K562 (cell line): Measurements from ENCODE around the gene FBP2. TPM values are rescaled to one million over a fixed set of nuclear protein-coding genes. Genes with fewer than 3 reads are reported as not detected.

Source experiments
- ADNP ChIP-seq: fragments of 200-800 bp; sonication (Bioruptor generic); IDR thresholded peaks from 2 replicates; pipeline ENCODE4 v1.6.1; 2016; ENCODE audit warnings: missing genetic modification characterization, missing compliant biosample characterization
- ATF1 ChIP-seq, 2 experiments: fragments of 450-650 bp in 1 of 2; IDR thresholded peaks; 2 replicates each; pipeline ENCODE4 v1.6.1; 2016; ENCODE audit warnings: missing compliant biosample characterization in 1 of 2, missing genetic modification characterization in 1 of 2
- BRD9 ChIP-seq: fragments of 450-650 bp; IDR thresholded peaks from 2 replicates; pipeline ENCODE4 v1.6.1; 2018; ENCODE audit warnings: low read depth; ENCODE audit not compliant: partially characterized antibody
- CHD1 ChIP-seq: fragments of 200-600 bp; sonication (generic); IDR thresholded peaks from one replicate; pipeline ENCODE4 v1.6.1; 2012; ENCODE audit warnings: mild to moderate bottlenecking, moderate library complexity, low read length, inconsistent platforms
- GABPA ChIP-seq: fragments of 200-800 bp; sonication (Bioruptor generic); conservative IDR thresholded peaks from 2 replicates; pipeline ENCODE4 v1.6.1; 2016; ENCODE audit warnings: low read depth, missing genetic modification characterization, missing compliant biosample characterization
- HDAC3 ChIP-seq: fragments of 450-650 bp; IDR thresholded peaks from 2 replicates; pipeline ENCODE4 v1.6.1; 2018; ENCODE audit warnings: borderline replicate concordance, mild to moderate bottlenecking, moderate library complexity; ENCODE audit not compliant: partially characterized antibody
- HDGF ChIP-seq: fragments of 450-650 bp; IDR thresholded peaks from 2 replicates; pipeline ENCODE4 v1.6.1; 2016
- KDM4B ChIP-seq, 2 experiments: fragments of 450-650 bp in 1 of 2; sonication (generic) in 1 of 2; IDR thresholded peaks; 2 replicates each; pipeline ENCODE4 v1.6.1; 2016 to 2017; ENCODE audit warnings: borderline replicate concordance in 2 of 2, antibody characterized with exemption in 1 of 2, low read depth in 1 of 2, mild to moderate bottlenecking in 1 of 2
- NR2C1 ChIP-seq, 2 experiments: fragments of 450-650 bp; IDR thresholded peaks; 2 replicates each; pipeline ENCODE4 v1.6.1; 2017; ENCODE audit warnings: mild to moderate bottlenecking in 2 of 2, antibody characterized with exemption in 1 of 2, inconsistent platforms in 1 of 2, missing compliant biosample characterization in 1 of 2, missing genetic modification characterization in 1 of 2
- NRF1 ChIP-seq, 2 experiments: fragments of 450-650 bp; IDR thresholded peaks in 1 of 2; conservative IDR thresholded peaks in 1 of 2; 2 replicates each; pipeline ENCODE4 v1.6.1; 2014; ENCODE audit warnings: mild to moderate bottlenecking in 2 of 2
- OTX1 ChIP-seq: fragments of 450-650 bp; formaldehyde crosslinking; IDR thresholded peaks from 2 replicates; pipeline ENCODE4 v1.4.0; 2022; ENCODE audit warnings: mild to moderate bottlenecking
- POLR2G ChIP-seq: fragments of 200-400 bp; formaldehyde crosslinking; IDR thresholded peaks from 2 replicates; pipeline ENCODE4 v1.6.1; 2017; ENCODE audit warnings: low read depth, mild to moderate bottlenecking, antibody characterized with exemption, low read length, moderate library complexity
- POLR2H ChIP-seq: IDR thresholded peaks from 2 replicates; pipeline ENCODE4 v1.6.1; 2016; ENCODE audit warnings: missing genetic modification characterization, low read depth, mild to moderate bottlenecking, control low read depth, missing compliant biosample characterization, moderate library complexity
- RBM15 ChIP-seq: fragments of 200-400 bp; formaldehyde crosslinking; IDR thresholded peaks from 2 replicates; pipeline ENCODE4 v1.6.1; 2018; ENCODE audit warnings: mild to moderate bottlenecking, low read length, moderate library complexity; ENCODE audit not compliant: insufficient read depth
- TAF1 ChIP-seq: IDR thresholded peaks from 2 replicates; pipeline ENCODE4 v1.6.1; 2011; ENCODE audit warnings: mild to moderate bottlenecking, low read length, moderate library complexity; ENCODE audit not compliant: insufficient read depth, control insufficient read depth, severe bottlenecking; ENCODE audit errors: extremely low read depth
- TARDBP ChIP-seq: fragments of 450-650 bp; IDR thresholded peaks from 2 replicates; pipeline ENCODE4 v1.6.1; 2016
- TCF15 ChIP-seq: fragments of 250-450 bp; sonication (Bioruptor Pico); IDR thresholded peaks from 2 replicates; pipeline ENCODE4 v1.8.0; 2022; ENCODE audit warnings: moderate library complexity, mild to moderate bottlenecking, inconsistent platforms
- ZNF121 ChIP-seq: sonication (generic); formaldehyde crosslinking; conservative IDR thresholded peaks from 2 replicates; pipeline ENCODE4 v1.8.0; 2022; ENCODE audit warnings: missing genetic modification reagents
- ZNF280A ChIP-seq: fragments of 450-650 bp; IDR thresholded peaks from 2 replicates; pipeline ENCODE4 v1.6.1; 2018; ENCODE audit warnings: mild to moderate bottlenecking, low read depth; ENCODE audit not compliant: partially characterized antibody
- ZNF431 ChIP-seq: sonication (generic); formaldehyde crosslinking; IDR thresholded peaks from 2 replicates; pipeline ENCODE4 v1.8.0; 2022; ENCODE audit warnings: mild to moderate bottlenecking, missing genetic modification reagents
- ZNF445 ChIP-seq: fragments of 250-450 bp; sonication (Bioruptor Pico); IDR thresholded peaks from 2 replicates; pipeline ENCODE4 v1.4.0; 2020; ENCODE audit warnings: low read depth, mild to moderate bottlenecking, moderate library complexity
- ZNF77 ChIP-seq: fragments of 250-450 bp; sonication (Bioruptor Pico); IDR thresholded peaks from 2 replicates; pipeline ENCODE4 v1.5.0; 2020
- ZZZ3 ChIP-seq: fragments of 450-650 bp; IDR thresholded peaks from 2 replicates; pipeline ENCODE4 v1.6.1; 2016; ENCODE audit warnings: antibody characterized with exemption, mild to moderate bottlenecking, moderate library complexity
- polyA plus RNA-seq, 8 experiments: library from polyadenylated mRNA; depleted of rRNA in 4 of 8; stranded (reverse) in 5 of 8; unstranded in 3 of 8; fragments of >200 nt; fragmentation: Nextera tagmentation in 2 of 8; fragmentation: Illumina TruSeq in 1 of 8; extraction: Ambion mirVana in 2 of 8; extraction: Trizol in 1 of 8; gene quantifications; 2 replicates each; pipeline versions ENCODE4 v1.2.1 to v1.2.3, GENCODE V29; 2011 to 2014; ENCODE audit warnings: inconsistent platforms in 1 of 8, missing spikeins in 1 of 8
- total RNA-seq, 7 experiments: library from RNA; depleted of rRNA in 6 of 7; stranded (reverse); fragments of >200 nt in 6 of 7; fragmentation: Illumina TruSeq in 2 of 7; extraction: Trizol in 2 of 7; gene quantifications; 2 replicates each; pipeline versions ENCODE4 v1.2.1 to v1.2.3, GENCODE V29; 2011 to 2021; ENCODE audit warnings: low replicate concordance in 1 of 7
- TF ChIP-seq, protein P1 (sequence below): sonication (generic); IDR thresholded peaks from 2 replicates; pipeline ENCODE4 v1.6.1; 2016
- TF ChIP-seq, protein P2 (sequence below): sonication (generic); formaldehyde crosslinking; IDR thresholded peaks from 2 replicates; pipeline ENCODE4 v1.9.0; 2022; ENCODE audit warnings: mild to moderate bottlenecking, missing genetic modification reagents

Gene FBP2
- total and polyA plus RNA-seq, 9 of the 15 experiments (the other 6 are each of a cell fraction or from before 2014, with no cell fraction given) = 0.06 TPM; not detected in 7

DNA sequence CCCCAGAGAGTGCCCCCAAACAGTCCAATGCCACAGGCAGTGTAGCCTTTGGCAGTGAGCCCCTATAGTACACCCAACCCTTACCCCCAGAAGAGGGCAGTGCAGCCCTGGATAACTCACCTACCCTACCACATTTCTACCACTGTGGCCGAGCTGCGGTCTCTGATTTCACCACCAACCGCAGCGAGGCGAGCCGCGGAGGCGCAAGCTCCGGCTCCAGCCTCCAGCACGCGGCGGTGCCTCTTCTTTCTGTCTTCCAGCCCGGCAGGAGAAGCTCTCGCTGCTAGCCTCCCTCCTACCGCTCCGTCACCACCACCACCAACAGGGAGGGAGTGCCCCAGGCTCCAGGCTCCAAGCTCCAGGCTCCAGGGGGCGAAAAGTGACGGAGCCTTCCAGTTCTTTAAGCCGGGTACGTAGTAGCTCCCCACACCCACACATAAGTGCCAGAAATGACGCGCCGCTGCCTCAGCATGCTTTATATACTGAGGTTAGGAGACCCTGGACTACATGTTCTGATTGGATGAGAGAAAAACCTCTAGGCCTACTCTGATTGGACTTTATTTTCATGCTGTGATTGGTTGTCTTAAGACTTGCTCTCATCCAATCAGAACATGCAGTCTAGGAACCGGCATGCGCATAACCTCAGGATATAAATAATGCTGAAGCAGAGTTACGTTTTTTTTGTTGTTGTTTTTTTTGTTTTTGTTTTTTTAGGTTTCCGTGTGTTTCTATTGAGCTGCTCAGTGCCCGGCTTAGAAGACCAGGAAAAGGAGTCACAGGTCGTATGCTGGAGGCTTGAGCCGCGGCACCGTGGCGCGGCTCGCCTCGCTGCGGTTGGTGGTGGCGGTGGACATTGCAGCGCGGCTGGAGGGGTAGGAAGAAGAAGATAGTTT is 38.9 kb downstream of the FBP2 start, which contains the start of gene PCAT7 (continued):
- no peak for TF ChIP-seq ZNF121
- TF ChIP-seq, protein P1, sequence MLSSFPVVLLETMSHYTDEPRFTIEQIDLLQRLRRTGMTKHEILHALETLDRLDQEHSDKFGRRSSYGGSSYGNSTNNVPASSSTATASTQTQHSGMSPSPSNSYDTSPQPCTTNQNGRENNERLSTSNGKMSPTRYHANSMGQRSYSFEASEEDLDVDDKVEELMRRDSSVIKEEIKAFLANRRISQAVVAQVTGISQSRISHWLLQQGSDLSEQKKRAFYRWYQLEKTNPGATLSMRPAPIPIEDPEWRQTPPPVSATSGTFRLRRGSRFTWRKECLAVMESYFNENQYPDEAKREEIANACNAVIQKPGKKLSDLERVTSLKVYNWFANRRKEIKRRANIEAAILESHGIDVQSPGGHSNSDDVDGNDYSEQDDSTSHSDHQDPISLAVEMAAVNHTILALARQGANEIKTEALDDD = 0 out of 2 replicates have a peak, but pooled peaks have one; percentile 11
- no peak for TF ChIP-seq HDAC3
- no peak for TF ChIP-seq ZNF445 (CRISPR knock-in tag)
- no peak for TF ChIP-seq RBM15
- TF ChIP-seq POLR2H = no peak
- TF ChIP-seq NRF1 (conservative IDR thresholded peaks at IDR 0.05 in 1 of 2, IDR thresholded peaks at IDR 0.05 in 1 of 2) = peak; percentile 66 to 72
- TF ChIP-seq ZNF280A = no peak
- TF ChIP-seq ATF1 (CRISPR knock-in tag; IDR thresholded peaks at IDR 0.05) = no peak
- peak; percentile 71 for TF ChIP-seq ATF1 (tag; IDR thresholded peaks at IDR 0.05)
- TF ChIP-seq, protein P2, sequence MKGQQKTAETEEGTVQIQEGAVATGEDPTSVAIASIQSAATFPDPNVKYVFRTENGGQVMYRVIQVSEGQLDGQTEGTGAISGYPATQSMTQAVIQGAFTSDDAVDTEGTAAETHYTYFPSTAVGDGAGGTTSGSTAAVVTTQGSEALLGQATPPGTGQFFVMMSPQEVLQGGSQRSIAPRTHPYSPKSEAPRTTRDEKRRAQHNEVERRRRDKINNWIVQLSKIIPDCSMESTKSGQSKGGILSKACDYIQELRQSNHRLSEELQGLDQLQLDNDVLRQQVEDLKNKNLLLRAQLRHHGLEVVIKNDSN (CRISPR knock-in tag) = no peak
- TF ChIP-seq CHD1 = no peak
- TF ChIP-seq TCF15 (CRISPR knock-in tag) = no peak
- no peak for TF ChIP-seq OTX1 (CRISPR knock-in tag)
- TF ChIP-seq ADNP (tag) = no peak
- no peak for TF ChIP-seq NR2C1 (IDR thresholded peaks at IDR 0.05)
- no peak for TF ChIP-seq NR2C1 (tag; IDR thresholded peaks at IDR 0.05)
- peak; percentile 51 for TF ChIP-seq POLR2G
- no peak for TF ChIP-seq ZNF431 (CRISPR knock-in tag)
- TF ChIP-seq HDGF = no peak
- TF ChIP-seq ZZZ3 = no peak
- TF ChIP-seq ZNF77 = no peak
- TF ChIP-seq KDM4B (IDR thresholded peaks at IDR 0.05; ENCODE audit: borderline replicate concordance in 2 of 2, low read depth in 1 of 2) = no peak
- TF ChIP-seq TAF1 = no peak
- TF ChIP-seq TARDBP = no peak
- TF ChIP-seq GABPA = no peak
- no peak for TF ChIP-seq BRD9
